ENCODE measurements around the gene SQOR. TPM values are rescaled to one million over a fixed set of nuclear protein-coding genes. Genes with fewer than 3 reads are reported as not detected.

Gene SQOR
- total RNA-seq, 2 donors from 2014 or later = 15.8 to 41.8 TPM

- DNase-seq (no peak), ATAC-seq (no peak)
- no peaks in the 10 kb centered on the region for H3K36me3 ChIP-seq (replicated peaks in 1 of 2; ENCODE audit: insufficient read depth in 1 of 2, low read depth in 2 of 2)
- no peaks in the 10 kb centered on the region for H3K27me3 ChIP-seq
- H3K4me1 ChIP-seq = no peaks in the 10 kb centered on the region
- TF ChIP-seq CTCF (IDR thresholded peaks at IDR 0.05) (no peak), POLR2A (IDR thresholded peaks at IDR 0.05) (no peak)
- intact Hi-C loops (cut with DNase I) = no loop called here
- no peaks in the 10 kb centered on the region for H3K9me3 ChIP-seq
- H3K4me3 ChIP-seq = no peak overlapping the region
- 70 to 77% methylated on average over 7 of the region's 7 CpGs for WGBS, 2 donors
- H3K27ac ChIP-seq = peak overlapping the region in 1 of 4 donors; percentile 12
Observed at GRCh38 chr15:45630917-45631691, 3.7 kb upstream of the SQOR start.

DNA sequence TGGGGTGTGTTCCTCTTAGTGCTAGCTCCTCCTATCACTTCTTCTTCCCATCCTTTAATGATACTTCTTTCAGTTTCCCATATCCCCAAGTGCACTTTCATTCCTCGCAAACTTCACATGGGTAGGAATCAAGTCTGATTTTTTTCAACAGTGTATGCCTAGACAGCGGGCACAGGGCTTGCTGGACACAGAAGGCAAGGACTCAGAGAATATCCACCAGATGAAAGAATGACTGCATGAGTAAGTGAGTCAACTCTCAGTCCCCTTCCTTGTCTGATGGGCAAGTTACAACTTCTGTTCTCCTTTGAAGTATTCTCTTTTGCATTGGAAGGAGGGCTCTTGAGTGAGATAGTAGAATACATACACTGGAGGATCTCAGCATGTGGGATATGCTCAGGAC is 3.1 kb upstream of the SQOR start:
- no peaks in the 10 kb centered on the region for H3K36me3 ChIP-seq (replicated peaks in 1 of 2; ENCODE audit: insufficient read depth in 1 of 2, low read depth in 2 of 2)
- H3K4me3 ChIP-seq = no peak overlapping the region
- H3K27me3 ChIP-seq = no peaks in the 10 kb centered on the region
- peaks cover 5% of the 10 kb centered on the region for H3K4me1 ChIP-seq
- intact Hi-C loops (cut with DNase I) = no loop called here
- 74 to 94% methylated on average over 2 of the region's 2 CpGs for WGBS, 2 donors
- H3K9me3 ChIP-seq = no peaks in the 10 kb centered on the region
- DNase-seq (no peak), ATAC-seq (no peak)
- H3K27ac ChIP-seq = peak overlapping the region in 1 of 4 donors; percentile 12
- TF ChIP-seq POLR2A (IDR thresholded peaks at IDR 0.05) (no peak), CTCF (IDR thresholded peaks at IDR 0.05) (no peak)

GRCh38 chr15:45635191-45635638 is 386 bp downstream of the SQOR start:
- WGBS, 2 donors = 0% methylated on average over 10 to 29 of the region's 29 CpGs
- Histone ChIP-seq H3K36me3 (replicated peaks in 1 of 2; ENCODE audit: insufficient read depth in 1 of 2, low read depth in 2 of 2) (no peaks in the 10 kb centered on the region), H3K4me3 (peak overlapping the region; percentile 35 to 61), H3K9me3 (no peaks in the 10 kb centered on the region), H3K27ac (peak overlapping the region; percentile 91 to 99 (median 94)), H3K4me1 (peaks cover 35% of the 10 kb centered on the region), H3K27me3 (no peaks in the 10 kb centered on the region)
- intact Hi-C loops (cut with DNase I) = no loop called here
- peak; percentile 71 to 83 (median 77) for DNase-seq
- peak; percentile 43 for ATAC-seq
- TF ChIP-seq POLR2A (IDR thresholded peaks at IDR 0.05) (no peak), CTCF (IDR thresholded peaks at IDR 0.05) (peak; percentile 13 to 61 (median 52))

GRCh38 chr15:45635763-45636292 is 999 bp downstream of the SQOR start:
- ATAC-seq = no peak
- Histone ChIP-seq H3K27me3 (no peaks in the 10 kb centered on the region), H3K9me3 (no peaks in the 10 kb centered on the region), H3K4me3 (peak overlapping the region; percentile 35 to 61), H3K4me1 (peaks cover 41% of the 10 kb centered on the region), H3K27ac (peak overlapping the region; percentile 91 to 99 (median 94)), H3K36me3 (replicated peaks in 1 of 2; ENCODE audit: insufficient read depth in 1 of 2, low read depth in 2 of 2) (no peaks in the 10 kb centered on the region)
- no peak for DNase-seq
- TF ChIP-seq POLR2A (IDR thresholded peaks at IDR 0.05) (no peak), CTCF (IDR thresholded peaks at IDR 0.05) (no peak)
- 15 to 24% methylated on average over 17 of the region's 17 CpGs for WGBS, 2 donors
- intact Hi-C loops (cut with DNase I) = no loop called here

Data from body of pancreas (tissue), 4 donors.